BLaER1 (cell line): ENCODE results near the gene PXDN.
"Not testable (repeated sequence)": the region's sequence is repeated elsewhere in the genome, so short reads cannot be mapped to it uniquely, and the experiment has no call there.

Source experiments
- H3K27ac ChIP-seq: shearing (Covaris generic); formaldehyde crosslinking; 2 replicates; pipeline ENCODE4 v1.8.1; 2022
- H3K27me3 ChIP-seq: shearing (Covaris generic); formaldehyde crosslinking; 2 replicates; pipeline ENCODE4 v1.8.1; 2022
- H3K36me3 ChIP-seq: shearing (Covaris generic); formaldehyde crosslinking; 2 replicates; pipeline ENCODE4 v1.8.1; 2022
- H3K4me1 ChIP-seq: shearing (Covaris generic); formaldehyde crosslinking; 2 replicates; pipeline ENCODE4 v1.8.1; 2022
- H3K4me2 ChIP-seq: shearing (Covaris generic); formaldehyde crosslinking; 2 replicates; pipeline ENCODE4 v1.8.1; 2022
- H3K4me3 ChIP-seq: shearing (Covaris generic); formaldehyde crosslinking; 2 replicates; pipeline ENCODE4 v1.8.1; 2022
- H3K9ac ChIP-seq: shearing (Covaris generic); formaldehyde crosslinking; 2 replicates; pipeline ENCODE4 v1.8.1; 2022
- H3K9me3 ChIP-seq: shearing (Covaris generic); formaldehyde crosslinking; 2 replicates; pipeline ENCODE4 v1.8.1; 2022
- H4K20me1 ChIP-seq: shearing (Covaris generic); formaldehyde crosslinking; 2 replicates; pipeline ENCODE4 v1.8.1; 2022
- Cebpa-rat ChIP-seq: shearing (Covaris generic); IDR thresholded peaks from 2 replicates; pipeline ENCODE4 v1.8.1; 2022

PXDN gene

DNA sequence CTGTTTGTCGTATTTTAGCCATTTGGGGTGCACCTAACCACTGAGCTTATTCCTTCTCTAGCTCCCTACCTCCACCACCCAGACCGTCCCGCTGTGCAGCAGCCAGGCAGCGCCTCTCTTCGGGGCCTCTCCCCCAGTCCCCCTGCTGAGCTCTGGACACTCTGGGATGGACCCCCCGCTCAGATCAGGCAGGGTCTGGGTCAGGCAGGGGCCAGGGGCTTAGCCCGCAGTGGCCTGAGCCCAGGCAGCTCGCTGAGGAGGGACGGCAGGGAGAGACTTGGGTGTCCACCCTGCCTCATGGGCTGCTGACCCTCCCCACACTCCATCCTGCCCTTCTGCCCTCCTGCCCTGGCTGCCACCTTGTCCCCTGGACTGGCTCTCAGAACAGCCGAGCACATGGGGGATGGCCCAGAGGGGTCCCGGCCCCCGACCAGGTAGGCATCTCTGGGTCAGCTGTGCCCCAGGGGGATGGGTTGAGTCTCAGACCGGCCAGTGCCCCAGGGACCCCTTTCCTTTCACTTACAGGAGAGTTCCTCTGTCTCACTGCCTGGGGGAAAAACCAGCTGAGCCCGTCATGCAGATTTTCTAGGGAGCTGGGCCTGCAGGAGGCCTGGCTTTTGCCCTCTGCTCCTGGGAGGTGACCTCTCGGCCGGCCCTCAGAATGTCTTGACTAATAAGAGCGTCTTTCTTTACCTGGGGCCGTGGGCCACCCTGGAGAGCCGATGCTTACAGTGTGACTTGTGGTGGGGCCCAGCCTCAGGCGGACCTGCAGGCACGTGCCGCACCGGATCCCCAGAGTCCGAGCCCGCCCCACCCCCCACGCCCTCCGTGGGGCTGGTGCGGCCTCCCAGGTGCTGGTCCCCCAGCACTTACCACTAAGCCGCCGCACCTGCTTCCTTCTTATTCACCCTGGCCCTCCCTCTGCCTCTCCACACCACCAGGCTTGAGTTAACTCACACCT is 22.8 kb upstream of the PXDN start:
- peaks cover 47% of the 10 kb centered on the region for H3K4me1 ChIP-seq
- H3K4me2 ChIP-seq: peak overlapping the region; percentile 81
- H3K9me3 ChIP-seq: no peaks in the 10 kb centered on the region
- H4K20me1 ChIP-seq: no peaks in the 10 kb centered on the region
- 0 out of 2 replicates have a peak overlapping the region, but pooled peaks have one; percentile 10 for H3K4me3 ChIP-seq
- H3K27ac ChIP-seq: peak overlapping the region; percentile 70
- no peak for TF ChIP-seq Cebpa-rat
- H3K9ac ChIP-seq: peak overlapping the region; percentile 43; the same call in 1 of the 2 replicates
- H3K36me3 ChIP-seq: no peaks in the 10 kb centered on the region
- no peaks in the 10 kb centered on the region for H3K27me3 ChIP-seq

DNA sequence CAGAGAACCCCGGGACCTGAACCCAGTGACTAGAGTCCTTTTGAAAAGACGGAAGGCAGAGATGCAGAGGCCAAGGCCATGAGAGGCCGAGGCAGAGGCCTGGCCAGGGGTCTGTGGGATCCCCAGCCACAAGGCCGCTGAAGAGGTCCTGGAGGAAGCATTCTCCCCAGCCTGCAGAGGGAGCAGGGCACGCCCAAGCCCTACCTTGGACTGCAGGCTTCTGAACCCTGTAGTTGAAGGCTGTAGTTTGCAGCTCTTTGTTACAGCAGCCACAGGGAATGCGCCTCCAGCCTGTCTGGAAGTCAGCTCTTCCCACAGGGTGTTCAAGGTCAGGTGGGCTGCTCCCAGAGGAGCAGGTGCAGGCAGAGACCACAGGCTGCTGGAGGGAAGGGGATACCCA is 22.1 kb upstream of the PXDN start:
- H3K36me3 ChIP-seq: no peaks in the 10 kb centered on the region
- H3K9ac ChIP-seq: no peak overlapping the region
- TF ChIP-seq Cebpa-rat: no peak
- no peak overlapping the region for H3K4me3 ChIP-seq
- no peaks in the 10 kb centered on the region for H3K27me3 ChIP-seq
- no peaks in the 10 kb centered on the region for H3K9me3 ChIP-seq
- H3K4me2 ChIP-seq: peak overlapping the region; percentile 81
- peak overlapping the region; percentile 70 for H3K27ac ChIP-seq
- no peaks in the 10 kb centered on the region for H4K20me1 ChIP-seq
- H3K4me1 ChIP-seq: peaks cover 47% of the 10 kb centered on the region

GRCh38 chr2:1765201-1765600 is 20.9 kb upstream of the PXDN start:
- H3K9ac ChIP-seq, H4K20me1 ChIP-seq, H3K4me2 ChIP-seq, H3K27me3 ChIP-seq, H3K4me3 ChIP-seq, H3K9me3 ChIP-seq, H3K27ac ChIP-seq, H3K36me3 ChIP-seq: not testable (repeated sequence)
- H3K4me1 ChIP-seq: peaks cover 40% of the 10 kb centered on the region

DNA sequence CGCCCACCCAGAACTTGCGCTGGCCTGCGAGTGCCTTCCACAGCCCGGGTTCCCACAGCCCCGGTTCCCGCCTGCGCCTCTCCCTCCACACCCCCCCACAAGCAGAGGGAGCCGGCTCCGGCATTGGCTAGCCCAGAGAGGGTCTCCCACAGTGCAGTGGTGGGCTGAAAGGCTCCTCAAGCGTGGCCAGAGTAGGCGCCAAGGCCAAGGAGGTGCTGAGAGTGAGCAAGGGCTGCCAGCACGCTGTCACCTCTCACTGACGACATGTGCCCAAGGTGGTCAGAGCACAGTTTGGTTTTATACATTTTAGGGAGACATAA is 15.3 kb upstream of the PXDN start:
- peak overlapping the region; percentile 74 for H3K4me2 ChIP-seq

DNA sequence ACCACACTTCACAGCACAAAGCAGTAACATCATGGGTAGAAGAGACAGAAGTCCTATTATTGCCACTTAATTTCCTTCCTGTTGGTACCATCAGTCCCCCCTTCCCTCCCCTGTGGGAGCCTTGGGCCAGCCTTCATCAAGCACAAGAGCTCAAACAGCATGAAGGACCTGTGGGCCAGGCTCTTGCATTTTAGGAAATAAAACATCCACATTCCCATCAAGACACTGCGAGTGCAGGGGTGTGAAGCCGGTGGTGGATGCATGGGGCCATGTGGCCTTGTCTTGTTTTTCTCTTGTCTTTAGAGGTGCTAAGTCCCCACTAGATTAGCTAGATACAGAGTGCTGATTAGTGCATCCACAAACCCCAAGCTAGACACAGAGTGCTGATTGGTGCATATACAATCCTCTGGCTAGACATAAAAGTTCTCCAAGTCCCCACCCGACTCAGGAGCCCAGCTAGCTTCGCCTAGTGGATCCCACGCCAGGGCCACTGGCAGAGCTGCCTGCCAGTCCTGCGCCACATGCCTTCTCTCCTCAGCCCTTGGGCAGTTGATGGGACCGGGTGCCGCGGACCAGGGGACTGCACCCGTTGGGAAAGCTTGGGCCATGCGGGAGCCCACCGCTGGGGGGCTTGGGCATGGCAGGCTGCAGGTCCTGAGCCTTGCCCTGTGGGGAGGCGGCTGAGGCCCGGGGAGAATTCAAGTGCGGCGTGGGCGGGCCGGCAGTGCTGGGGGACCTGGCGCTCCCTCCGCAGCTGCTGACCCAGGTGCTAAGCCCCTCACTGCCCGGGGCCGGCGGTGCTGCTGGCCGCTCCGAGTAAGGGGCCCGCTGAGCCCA is 14.7 kb upstream of the PXDN start:
- H3K27me3 ChIP-seq: no peaks in the 10 kb centered on the region
- H4K20me1 ChIP-seq: no peaks in the 10 kb centered on the region
- peaks cover 37% of the 10 kb centered on the region for H3K4me1 ChIP-seq
- peaks cover 21% of the 10 kb centered on the region for H3K9me3 ChIP-seq
- no peak overlapping the region; the same call in 1 of the 2 replicates for H3K4me3 ChIP-seq
- peak overlapping the region; percentile 38; the same call in 1 of the 2 replicates for H3K9ac ChIP-seq
- peak overlapping the region; percentile 68 for H3K27ac ChIP-seq
- peak overlapping the region; percentile 74 for H3K4me2 ChIP-seq
- no peak for TF ChIP-seq Cebpa-rat
- 0 out of 2 replicates have a peak, but pooled peaks cover 11% of the 10 kb centered on the region for H3K36me3 ChIP-seq

More for the DNA sequence above, 15.3 kb upstream of the PXDN start:
- Histone ChIP-seq H4K20me1 (no peaks in the 10 kb centered on the region), H3K4me3 (no peak overlapping the region), H3K4me1 (peaks cover 37% of the 10 kb centered on the region), H3K27me3 (no peaks in the 10 kb centered on the region), H3K9ac (no peak overlapping the region), H3K27ac (peak overlapping the region; percentile 68), H3K36me3 (0 out of 2 replicates have a peak, but pooled peaks cover 5% of the 10 kb centered on the region), H3K9me3 (peaks cover 15% of the 10 kb centered on the region)
- no peak for TF ChIP-seq Cebpa-rat

DNA sequence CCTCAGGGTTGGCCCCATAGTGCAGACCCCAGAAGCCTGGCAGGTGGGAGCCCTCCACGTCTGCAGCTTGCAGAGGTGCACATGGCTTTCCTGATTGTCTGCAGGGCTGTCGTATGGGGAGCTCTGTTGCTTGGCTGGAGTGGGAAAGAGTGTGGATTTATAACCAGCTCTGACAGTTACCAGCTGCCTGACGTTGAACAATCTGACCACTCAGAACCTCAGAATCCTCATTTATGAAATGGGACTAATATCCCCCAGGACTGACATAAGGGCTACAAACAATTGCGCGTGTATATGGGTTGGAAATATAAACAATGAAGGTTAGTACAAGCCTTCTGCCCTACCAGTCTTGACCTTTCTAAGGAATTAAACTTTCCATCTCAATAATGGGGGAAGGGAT is 13.9 kb upstream of the PXDN start:
- TF ChIP-seq Cebpa-rat: no peak

GRCh38 chr2:1757567-1757966 is 13.3 kb upstream of the PXDN start:
- Histone ChIP-seq H3K9me3 (peaks cover 27% of the 10 kb centered on the region), H3K4me1 (peaks cover 42% of the 10 kb centered on the region), H3K27me3 (no peaks in the 10 kb centered on the region), H3K27ac (peak overlapping the region; percentile 68), H3K4me2 (peak overlapping the region; percentile 74), H3K9ac (peak overlapping the region; percentile 38; the same call in 1 of the 2 replicates), H3K36me3 (0 out of 2 replicates have a peak, but pooled peaks cover 12% of the 10 kb centered on the region), H3K4me3 (no peak overlapping the region), H4K20me1 (no peaks in the 10 kb centered on the region)
- TF ChIP-seq Cebpa-rat: no peak

More for the DNA sequence above, 13.9 kb upstream of the PXDN start:
- Histone ChIP-seq H3K27ac (peak overlapping the region; percentile 68), H3K4me2 (peak overlapping the region; percentile 74), H3K4me3 (no peak overlapping the region), H3K9me3 (peaks cover 27% of the 10 kb centered on the region), H3K27me3 (no peaks in the 10 kb centered on the region), H4K20me1 (no peaks in the 10 kb centered on the region), H3K4me1 (peaks cover 37% of the 10 kb centered on the region), H3K9ac (peak overlapping the region; percentile 38; the same call in 1 of the 2 replicates), H3K36me3 (0 out of 2 replicates have a peak, but pooled peaks cover 12% of the 10 kb centered on the region)

- peak overlapping the region; percentile 68 for H3K27ac ChIP-seq
- not testable (repeated sequence) for H4K20me1 ChIP-seq, H3K4me3 ChIP-seq, H3K27me3 ChIP-seq, H3K9ac ChIP-seq
- 0 out of 2 replicates have a peak, but pooled peaks cover 12% of the 10 kb centered on the region for H3K36me3 ChIP-seq
- H3K4me2 ChIP-seq: peak overlapping the region; percentile 74
- peaks cover 27% of the 10 kb centered on the region for H3K9me3 ChIP-seq
- peaks cover 46% of the 10 kb centered on the region for H3K4me1 ChIP-seq
Measured at GRCh38 chr2:1757146-1757545, 12.8 kb upstream of the PXDN start.

- Histone ChIP-seq H3K27ac (no peak overlapping the region), H3K9ac (no peak overlapping the region), H3K4me2 (peak overlapping the region; percentile 74; the same call in 1 of the 2 replicates), H4K20me1 (no peaks in the 10 kb centered on the region), H3K4me3 (no peak overlapping the region), H3K27me3 (no peaks in the 10 kb centered on the region), H3K4me1 (peaks cover 53% of the 10 kb centered on the region), H3K9me3 (peaks cover 27% of the 10 kb centered on the region), H3K36me3 (0 out of 2 replicates have a peak, but pooled peaks cover 12% of the 10 kb centered on the region)
- TF ChIP-seq Cebpa-rat: no peak
Measured at GRCh38 chr2:1756456-1756855, 12.1 kb upstream of the PXDN start.
